GM19351 (cell line): ENCODE measurements around the gene RRAD.

Source experiments
- ATAC-seq: cut with Tn5 transposase; IDR thresholded peaks from one replicate; pipeline ENCODE4 v1.9.1; 2021; ENCODE audit warnings: mild to moderate bottlenecking, moderate library complexity; ENCODE audit not compliant: unreplicated experiment

The RRAD gene

GRCh38 chr16:66934138-66934838, 9.0 kb upstream of the RRAD start, which contains the start of gene CIAO2B:
TSS of gene CIAO2B (minus strand) at chr16:66934402. CDS start at chr16:66934364, 38 bp downstream.
- peak; percentile 80 for ATAC-seq

GRCh38 chr16:66933776-66934137, 8.4 kb upstream of the RRAD start:
- peak; percentile 11 for ATAC-seq

GRCh38 chr16:66932076-66932475, 6.7 kb upstream of the RRAD start:
- no peak for ATAC-seq

GRCh38 chr16:66931665-66932064, 6.3 kb upstream of the RRAD start:
- ATAC-seq = no peak

GRCh38 chr16:66930189-66930588, 4.9 kb upstream of the RRAD start:
- no peak for ATAC-seq

GRCh38 chr16:66928702-66929388, 3.5 kb upstream of the RRAD start:
- no peak for ATAC-seq

GRCh38 chr16:66927918-66928649, 2.7 kb upstream of the RRAD start:
- ATAC-seq = no peak

- ATAC-seq = no peak
Measured at GRCh38 chr16:66926961-66927436, 1.7 kb upstream of the RRAD start.

GRCh38 chr16:66926171-66926947, 1.0 kb upstream of the RRAD start:
- ATAC-seq = no peak

GRCh38 chr16:66924527-66925321, 611 bp downstream of the RRAD start:
- ATAC-seq = peak; percentile 43

- ATAC-seq = no peak
Measured at GRCh38 chr16:66923866-66924265, 1.5 kb downstream of the RRAD start.

- no peak for ATAC-seq
Measured at GRCh38 chr16:66923247-66923731, 2.0 kb downstream of the RRAD start.

- ATAC-seq = no peak
Measured at GRCh38 chr16:66921729-66922450, 3.4 kb downstream of the RRAD start.

GRCh38 chr16:66920924-66921680, 4.2 kb downstream of the RRAD start:
- ATAC-seq = no peak

GRCh38 chr16:66920299-66920590, 5.1 kb downstream of the RRAD start:
- ATAC-seq = no peak

- ATAC-seq = no peak
Measured at GRCh38 chr16:66919569-66920298, 5.6 kb downstream of the RRAD start.

- no peak for ATAC-seq
Measured at GRCh38 chr16:66918803-66919568, 6.3 kb downstream of the RRAD start, which contains the start of gene CDH16. TSS of gene CDH16 (minus strand) at chr16:66918885. CDS start at chr16:66918065, 820 bp downstream.
